K562 (cell line): ENCODE data around the gene ZSWIM9. TPM values are rescaled to one million over a fixed set of nuclear protein-coding genes. Genes with fewer than 3 reads are reported as not detected.

Experiments
- AFF1 ChIP-seq, 2 experiments: fragments of 450-650 bp; IDR thresholded peaks; 2 replicates each; pipeline ENCODE4 v1.6.1; 2018; ENCODE audit warnings: mild to moderate bottlenecking in 2 of 2, low read depth in 1 of 2; ENCODE audit not compliant: partially characterized antibody in 2 of 2
- CEBPB ChIP-seq: fragments of 450-650 bp; IDR thresholded peaks from 2 replicates; pipeline ENCODE4 v1.6.1; 2016; ENCODE audit warnings: missing genetic modification characterization, missing compliant biosample characterization
- CHCHD3 ChIP-seq: fragments of 250-450 bp; sonication (Bioruptor Pico); IDR thresholded peaks from 2 replicates; pipeline ENCODE4 v2.1.2; 2022; ENCODE audit warnings: mild to moderate bottlenecking
- DIDO1 ChIP-seq: fragments of 450-650 bp; IDR thresholded peaks from 2 replicates; pipeline ENCODE4 v1.6.1; 2016; ENCODE audit warnings: low read depth, missing biosample characterization, missing genetic modification characterization
- HMGXB4 ChIP-seq: sonication (generic); formaldehyde crosslinking; IDR thresholded peaks from 2 replicates; pipeline ENCODE4 v1.8.1; 2023; ENCODE audit warnings: mild to moderate bottlenecking, missing genetic modification reagents
- ID3 ChIP-seq, 2 experiments: fragments of 250-450 bp in 1 of 2; fragments of 450-650 bp in 1 of 2; sonication (Bioruptor Pico) in 1 of 2; IDR thresholded peaks; 2 replicates each; pipeline versions ENCODE4 v1.6.1 to v1.8.0; 2016 to 2021; ENCODE audit warnings: mild to moderate bottlenecking in 2 of 2, moderate library complexity in 2 of 2, missing compliant biosample characterization in 1 of 2, missing genetic modification characterization in 1 of 2
- ILF3 ChIP-seq: fragments of 450-650 bp; IDR thresholded peaks from 2 replicates; pipeline ENCODE4 v1.6.1; 2018; ENCODE audit warnings: antibody characterized with exemption, mild to moderate bottlenecking, moderate library complexity, borderline replicate concordance
- MYNN ChIP-seq, 2 experiments: sonication (generic); formaldehyde crosslinking in 1 of 2; IDR thresholded peaks; 2 replicates each; pipeline versions ENCODE4 v1.5.0 to v1.6.1; 2016 to 2020; ENCODE audit warnings: antibody characterized with exemption in 1 of 2, missing genetic modification reagents in 1 of 2
- NCOA2 ChIP-seq, 2 experiments: fragments of 450-650 bp; IDR thresholded peaks; 2 replicates each; pipeline ENCODE4 v1.6.1; 2018; ENCODE audit warnings: mild to moderate bottlenecking in 2 of 2, moderate library complexity in 1 of 2; ENCODE audit not compliant: partially characterized antibody in 2 of 2
- NFIX ChIP-seq: fragments of 250-450 bp; sonication (Bioruptor Pico); IDR thresholded peaks from 2 replicates; pipeline ENCODE4 v1.4.0; 2020; ENCODE audit warnings: low read depth, mild to moderate bottlenecking, moderate library complexity
- NR1H2 ChIP-seq: sonication (generic); formaldehyde crosslinking; IDR thresholded peaks from 2 replicates; pipeline ENCODE4 v1.4.0; 2020; ENCODE audit warnings: mild to moderate bottlenecking, missing genetic modification reagents
- RFX1 ChIP-seq: fragments of 450-650 bp; IDR thresholded peaks from 2 replicates; pipeline ENCODE4 v1.6.1; 2016; ENCODE audit warnings: mild to moderate bottlenecking, moderate library complexity
- THRAP3 ChIP-seq: fragments of 450-650 bp; IDR thresholded peaks from 2 replicates; pipeline ENCODE4 v1.6.1; 2016; ENCODE audit warnings: mild to moderate bottlenecking, inconsistent platforms, borderline replicate concordance
- U2AF1 ChIP-seq: fragments of 200-400 bp; formaldehyde crosslinking; optimal IDR thresholded peaks from 2 replicates; pipeline ENCODE3; 2017; ENCODE audit warnings: mild to moderate bottlenecking, low read depth, low read length, moderate library complexity
- ZC3H4 ChIP-seq: sonication (generic); formaldehyde crosslinking; IDR thresholded peaks from 2 replicates; pipeline ENCODE4 v1.9.0; 2021; ENCODE audit warnings: missing genetic modification reagents, borderline replicate concordance
- ZNF134 ChIP-seq: fragments of 250-450 bp; sonication (Bioruptor Pico); conservative IDR thresholded peaks from 2 replicates; pipeline ENCODE4 v1.4.0; 2020
- ZNF232 ChIP-seq: sonication (generic); formaldehyde crosslinking; IDR thresholded peaks from 2 replicates; pipeline ENCODE4 v1.8.0; 2022; ENCODE audit warnings: mild to moderate bottlenecking, missing genetic modification reagents
- ZNF41 ChIP-seq: fragments of 250-450 bp; sonication (Bioruptor Pico); conservative IDR thresholded peaks from 2 replicates; pipeline ENCODE4 v1.4.0; 2020; ENCODE audit warnings: mild to moderate bottlenecking
- ZNF449 ChIP-seq: fragments of 250-450 bp; sonication (Bioruptor Pico); IDR thresholded peaks from 2 replicates; pipeline ENCODE4 v1.8.0; 2022; ENCODE audit warnings: moderate library complexity, mild to moderate bottlenecking, inconsistent platforms
- polyA plus RNA-seq, 8 experiments: library from polyadenylated mRNA; depleted of rRNA in 4 of 8; stranded (reverse) in 5 of 8; unstranded in 3 of 8; fragments of >200 nt; fragmentation: Nextera tagmentation in 2 of 8; fragmentation: Illumina TruSeq in 1 of 8; extraction: Ambion mirVana in 2 of 8; extraction: Trizol in 1 of 8; gene quantifications; 2 replicates each; pipeline versions ENCODE4 v1.2.1 to v1.2.3, GENCODE V29; 2011 to 2014; ENCODE audit warnings: inconsistent platforms in 1 of 8, missing spikeins in 1 of 8
- total RNA-seq, 7 experiments: library from RNA; depleted of rRNA in 6 of 7; stranded (reverse); fragments of >200 nt in 6 of 7; fragmentation: Illumina TruSeq in 2 of 7; extraction: Trizol in 2 of 7; gene quantifications; 2 replicates each; pipeline versions ENCODE4 v1.2.1 to v1.2.3, GENCODE V29; 2011 to 2021; ENCODE audit warnings: low replicate concordance in 1 of 7

Gene ZSWIM9
- total and polyA plus RNA-seq, 9 of the 15 experiments (the other 6 are each of a cell fraction or from before 2014, with no cell fraction given): 0.04 to 1.4 (median 0.34) TPM; not detected in 1

GRCh38 chr19:48203794-48204628 lies 33.5 kb downstream of the ZSWIM9 start (continued):
- TF ChIP-seq THRAP3 (no peak), ID3 (CRISPR knock-in tag; IDR thresholded peaks at IDR 0.05) (no peak), ID3 (tag; IDR thresholded peaks at IDR 0.05) (no peak), MYNN (IDR thresholded peaks at IDR 0.05) (no peak), MYNN (CRISPR knock-in tag; IDR thresholded peaks at IDR 0.05) (no peak), ZNF449 (CRISPR knock-in tag) (no peak), AFF1 (IDR thresholded peaks at IDR 0.05; ENCODE audit: low read depth in 1 of 2, partially characterized antibody in 2 of 2) (peak in 1 of 2 experiments; percentile 72), CHCHD3 (peak; percentile 67; the same call in 1 of the 2 replicates), ZNF134 (no peak), ILF3 (no peak), CEBPB (tag) (no peak), NFIX (CRISPR knock-in tag) (no peak), NR1H2 (no peak), ZNF41 (CRISPR knock-in tag) (no peak), ZNF232 (CRISPR knock-in tag) (peak; percentile 93), HMGXB4 (CRISPR knock-in tag) (no peak), DIDO1 (no peak), U2AF1 (no peak), ZC3H4 (CRISPR knock-in tag) (no peak), RFX1 (peak; percentile 96), NCOA2 (IDR thresholded peaks at IDR 0.05; ENCODE audit: partially characterized antibody in 2 of 2) (no peak)
